OCI-LY3 (cell line): ENCODE measurements around the gene MPP7.

Experiments
- EZH2phosphoT487 ChIP-seq: fragments of 200-600 bp; shearing (Covaris generic); IDR thresholded peaks from 2 replicates; pipeline ENCODE4 v1.6.1; 2018; ENCODE audit warnings: antibody characterized with exemption, mixed run types, low read depth
- TF ChIP-seq, protein P1 (sequence below): fragments of 200-600, 300-600 bp; sonication (generic); IDR thresholded peaks from 2 replicates; pipeline ENCODE4 v1.5.1; 2014; ENCODE audit warnings: antibody characterized with exemption, low read length, low read depth

DNA sequence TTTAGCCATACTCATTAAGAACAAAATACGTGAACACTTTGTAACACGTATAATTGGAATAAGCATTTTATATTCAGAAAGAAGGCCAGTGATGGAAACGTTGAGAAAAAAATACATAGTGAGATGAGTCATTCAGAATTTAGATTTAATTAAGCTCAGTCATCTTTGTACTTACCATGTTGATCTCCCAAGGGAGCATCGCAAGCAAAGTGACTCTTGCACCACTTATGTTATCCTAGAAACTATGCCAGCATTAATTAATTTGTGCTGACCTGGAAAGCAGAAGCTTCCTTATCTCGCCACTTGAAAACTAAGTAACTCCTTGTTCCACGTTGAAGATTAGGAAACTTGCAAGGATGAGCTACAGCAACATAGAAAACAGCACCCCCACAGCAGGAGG, 9.7 kb upstream of the MPP7 start:
- TF ChIP-seq, protein P1, sequence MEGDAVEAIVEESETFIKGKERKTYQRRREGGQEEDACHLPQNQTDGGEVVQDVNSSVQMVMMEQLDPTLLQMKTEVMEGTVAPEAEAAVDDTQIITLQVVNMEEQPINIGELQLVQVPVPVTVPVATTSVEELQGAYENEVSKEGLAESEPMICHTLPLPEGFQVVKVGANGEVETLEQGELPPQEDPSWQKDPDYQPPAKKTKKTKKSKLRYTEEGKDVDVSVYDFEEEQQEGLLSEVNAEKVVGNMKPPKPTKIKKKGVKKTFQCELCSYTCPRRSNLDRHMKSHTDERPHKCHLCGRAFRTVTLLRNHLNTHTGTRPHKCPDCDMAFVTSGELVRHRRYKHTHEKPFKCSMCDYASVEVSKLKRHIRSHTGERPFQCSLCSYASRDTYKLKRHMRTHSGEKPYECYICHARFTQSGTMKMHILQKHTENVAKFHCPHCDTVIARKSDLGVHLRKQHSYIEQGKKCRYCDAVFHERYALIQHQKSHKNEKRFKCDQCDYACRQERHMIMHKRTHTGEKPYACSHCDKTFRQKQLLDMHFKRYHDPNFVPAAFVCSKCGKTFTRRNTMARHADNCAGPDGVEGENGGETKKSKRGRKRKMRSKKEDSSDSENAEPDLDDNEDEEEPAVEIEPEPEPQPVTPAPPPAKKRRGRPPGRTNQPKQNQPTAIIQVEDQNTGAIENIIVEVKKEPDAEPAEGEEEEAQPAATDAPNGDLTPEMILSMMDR = no peak
- no peak for TF ChIP-seq EZH2phosphoT487
